Loucy (cell line): Measurements from ENCODE around the gene MCM3AP.

Experiments
- H2AFZ ChIP-seq: fragments of 200-600 bp; sonication (generic); 2 replicates; pipeline ENCODE4 v1.6.0; 2016; ENCODE audit warnings: antibody characterized with exemption, mild to moderate bottlenecking, low read length, moderate library complexity
- H3F3A ChIP-seq: fragments of 200-600 bp; 2 replicates; pipeline ENCODE4 v1.6.0; 2016; ENCODE audit warnings: antibody characterized with exemption, low read depth, mild to moderate bottlenecking
- H3K27me3 ChIP-seq: fragments of 200-600 bp; sonication (generic); 2 replicates; pipeline ENCODE4 v1.6.1; 2014; ENCODE audit warnings: low read length, mild to moderate bottlenecking; ENCODE audit not compliant: insufficient read depth, poor library complexity, severe bottlenecking
- H3K36me3 ChIP-seq: fragments of 200-600 bp; sonication (generic); 2 replicates; pipeline ENCODE4 v1.6.1; 2016; ENCODE audit warnings: low read length; ENCODE audit not compliant: insufficient read depth
- H3K4me1 ChIP-seq: fragments of 200-600 bp; sonication (generic); 2 replicates; pipeline ENCODE4 v1.5.1; 2014; ENCODE audit warnings: low read length, mild to moderate bottlenecking; ENCODE audit not compliant: insufficient read depth, poor library complexity, severe bottlenecking
- H3K4me2 ChIP-seq: fragments of 200-600 bp; sonication (generic); 2 replicates; pipeline ENCODE4 v1.6.0; 2014; ENCODE audit warnings: antibody characterized with exemption, low read length, low read depth, mild to moderate bottlenecking; ENCODE audit not compliant: poor library complexity, severe bottlenecking
- H3K4me3 ChIP-seq: fragments of 200-600 bp; sonication (generic); 2 replicates; pipeline ENCODE4 v1.5.1; 2014; ENCODE audit warnings: low read length, mild to moderate bottlenecking, mixed read lengths; ENCODE audit not compliant: poor library complexity, severe bottlenecking
- H3K79me2 ChIP-seq: fragments of 200-600 bp; sonication (generic); 2 replicates; pipeline ENCODE4 v1.6.1; 2014; ENCODE audit warnings: low read length; ENCODE audit not compliant: insufficient read depth
- H3K9ac ChIP-seq: fragments of 200-600 bp; sonication (generic); 2 replicates; pipeline ENCODE4 v1.6.0; 2014; ENCODE audit warnings: mild to moderate bottlenecking, low read depth, low read length, moderate library complexity; ENCODE audit not compliant: poor library complexity, severe bottlenecking
- H3K9me2 ChIP-seq: fragments of 200-600 bp; sonication (generic); replicated peaks from 2 replicates; pipeline ENCODE4 v1.6.1; 2016; ENCODE audit warnings: low read depth, low read length, mixed read lengths
- H3K9me3 ChIP-seq: fragments of 200-600 bp; sonication (generic); 2 replicates; pipeline ENCODE4 v1.6.1; 2014; ENCODE audit warnings: mild to moderate bottlenecking, antibody characterized with exemption, low read length, low read depth; ENCODE audit not compliant: insufficient read depth
- H4K20me1 ChIP-seq: fragments of 200-600 bp; sonication (generic); 2 replicates; pipeline ENCODE4 v1.6.0; 2014; ENCODE audit warnings: antibody characterized with exemption, low read length, mild to moderate bottlenecking; ENCODE audit not compliant: insufficient read depth, poor library complexity, severe bottlenecking
- CTCF ChIP-seq: fragments of 200-600 bp; sonication (generic); conservative IDR thresholded peaks from 2 replicates; pipeline ENCODE4 v1.5.1; 2014; ENCODE audit warnings: mild to moderate bottlenecking, antibody characterized with exemption, low read length
- EZH2phosphoT487 ChIP-seq: fragments of 200-600 bp; IDR thresholded peaks from 2 replicates; pipeline ENCODE4 v1.6.1; 2018; ENCODE audit warnings: antibody characterized with exemption, mild to moderate bottlenecking, moderate library complexity, borderline replicate concordance

The MCM3AP gene

GRCh38 chr21:46205766-46206162, 79.6 kb downstream of the MCM3AP start:
- no peaks in the 10 kb centered on the region for H3F3A ChIP-seq
- no peak overlapping the region for H2AFZ ChIP-seq
- H3K9ac ChIP-seq = no peak overlapping the region
- H3K4me3 ChIP-seq = no peak overlapping the region
- no peaks in the 10 kb centered on the region for H3K9me2 ChIP-seq
- no peaks in the 10 kb centered on the region for H3K4me1 ChIP-seq
- no peaks in the 10 kb centered on the region for H3K79me2 ChIP-seq
- H4K20me1 ChIP-seq = no peaks in the 10 kb centered on the region
- H3K36me3 ChIP-seq = peaks cover 52% of the 10 kb centered on the region; the same call in 1 of the 2 replicates
- no peak overlapping the region for H3K4me2 ChIP-seq
- no peaks in the 10 kb centered on the region for H3K9me3 ChIP-seq
- TF ChIP-seq CTCF = no peak
- no peak for TF ChIP-seq EZH2phosphoT487
- no peaks in the 10 kb centered on the region for H3K27me3 ChIP-seq

GRCh38 chr21:46205166-46205565, 80.2 kb downstream of the MCM3AP start:
- TF ChIP-seq CTCF (no peak), EZH2phosphoT487 (no peak)
- H3K9ac ChIP-seq = no peak overlapping the region
- no peak overlapping the region for H2AFZ ChIP-seq
- no peaks in the 10 kb centered on the region for H3K79me2 ChIP-seq
- peaks cover 55% of the 10 kb centered on the region; the same call in 1 of the 2 replicates for H3K36me3 ChIP-seq
- no peaks in the 10 kb centered on the region for H3K27me3 ChIP-seq
- no peaks in the 10 kb centered on the region for H3K4me1 ChIP-seq
- H3K9me2 ChIP-seq = no peaks in the 10 kb centered on the region
- no peak overlapping the region for H3K4me2 ChIP-seq
- no peaks in the 10 kb centered on the region for H3K9me3 ChIP-seq
- no peak overlapping the region for H3K4me3 ChIP-seq
- no peaks in the 10 kb centered on the region for H3F3A ChIP-seq
- no peaks in the 10 kb centered on the region for H4K20me1 ChIP-seq

- Histone ChIP-seq H4K20me1 (no peaks in the 10 kb centered on the region), H3K9me2 (no peaks in the 10 kb centered on the region), H3K4me3 (no peak overlapping the region), H2AFZ (no peak overlapping the region), H3K79me2 (no peaks in the 10 kb centered on the region), H3F3A (no peaks in the 10 kb centered on the region), H3K9ac (no peak overlapping the region), H3K9me3 (0 out of 2 replicates have a peak, but pooled peaks cover 3% of the 10 kb centered on the region), H3K4me2 (no peak overlapping the region), H3K4me1 (no peaks in the 10 kb centered on the region), H3K27me3 (no peaks in the 10 kb centered on the region), H3K36me3 (peaks cover 55% of the 10 kb centered on the region; the same call in 1 of the 2 replicates)
- TF ChIP-seq EZH2phosphoT487 = no peak
- TF ChIP-seq CTCF = no peak
Measured at GRCh38 chr21:46203203-46203600, 82.2 kb downstream of the MCM3AP start.
